ENCODE results near the gene POLG.

The POLG gene

DNA sequence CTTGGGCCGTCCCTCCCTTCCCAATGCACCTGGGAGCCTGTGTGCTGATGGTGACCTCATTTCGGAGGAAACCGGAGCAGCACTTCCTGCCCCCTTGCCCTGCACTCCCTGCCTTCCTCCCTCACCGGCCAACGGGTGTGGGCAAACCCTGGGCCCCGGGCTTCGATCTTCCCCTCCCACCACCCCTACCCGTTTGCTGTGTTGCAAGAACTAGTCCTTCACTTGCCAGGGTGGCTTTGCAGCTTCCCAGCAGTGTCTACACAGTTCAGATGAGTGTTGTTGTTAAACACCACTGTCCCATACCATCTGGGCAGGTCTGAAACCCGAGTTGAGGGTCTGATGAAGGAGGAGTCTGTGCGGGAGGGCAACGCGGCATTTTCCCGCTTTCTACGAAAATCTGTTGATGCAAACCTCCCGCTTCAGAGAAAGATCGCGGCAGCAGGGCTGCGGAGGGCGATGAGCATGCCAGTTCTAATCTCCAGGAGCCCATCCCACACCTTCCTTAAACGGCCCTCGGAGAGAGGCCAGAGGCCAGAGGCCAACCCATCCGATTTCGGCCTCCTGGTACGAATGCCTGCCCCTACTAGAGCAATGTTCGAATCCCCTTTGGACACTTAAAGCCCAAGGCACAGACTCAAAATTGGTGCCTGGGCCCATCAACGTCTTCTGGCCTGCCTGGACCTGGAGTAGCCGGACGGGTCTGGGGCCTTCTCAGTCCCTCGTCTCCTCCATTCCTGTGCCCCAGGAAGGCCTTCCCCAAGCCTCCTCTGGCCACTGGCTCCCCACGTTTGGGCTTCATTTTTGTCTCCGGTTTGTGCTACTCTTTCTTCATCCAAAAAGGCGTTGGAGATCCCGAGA is 35.7 kb upstream of the POLG start:
- no peak for DNase-seq

DNA sequence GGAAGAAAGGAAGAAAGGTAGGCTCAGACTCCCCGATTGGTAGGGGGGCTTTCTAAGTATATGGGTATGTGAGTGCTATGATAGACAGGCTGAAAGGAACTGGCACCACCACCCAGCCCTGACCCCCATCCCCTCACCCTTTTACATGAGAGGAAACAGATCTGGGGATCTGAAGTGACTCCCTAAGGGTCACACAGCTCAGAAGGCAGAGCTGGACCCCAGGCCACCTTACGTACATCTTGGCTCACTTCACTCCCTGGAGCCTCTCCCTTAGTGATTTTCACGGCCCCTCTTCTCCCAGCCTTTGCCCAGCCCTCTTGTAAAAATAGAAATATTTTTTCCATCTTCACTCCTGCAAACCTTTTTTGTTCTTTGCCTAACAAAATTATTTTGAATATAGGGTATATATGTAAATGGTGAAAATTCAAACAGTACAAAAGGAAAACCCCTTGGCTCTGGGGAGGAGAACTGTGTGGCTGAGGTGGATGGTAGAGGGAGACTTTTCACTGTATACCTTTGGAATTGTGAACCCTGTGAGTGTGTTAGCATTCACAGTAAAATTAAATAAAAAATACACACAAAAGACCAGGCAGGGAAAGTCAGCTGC is 34.8 kb upstream of the POLG start:
- DNase-seq, result no peak

DNA sequence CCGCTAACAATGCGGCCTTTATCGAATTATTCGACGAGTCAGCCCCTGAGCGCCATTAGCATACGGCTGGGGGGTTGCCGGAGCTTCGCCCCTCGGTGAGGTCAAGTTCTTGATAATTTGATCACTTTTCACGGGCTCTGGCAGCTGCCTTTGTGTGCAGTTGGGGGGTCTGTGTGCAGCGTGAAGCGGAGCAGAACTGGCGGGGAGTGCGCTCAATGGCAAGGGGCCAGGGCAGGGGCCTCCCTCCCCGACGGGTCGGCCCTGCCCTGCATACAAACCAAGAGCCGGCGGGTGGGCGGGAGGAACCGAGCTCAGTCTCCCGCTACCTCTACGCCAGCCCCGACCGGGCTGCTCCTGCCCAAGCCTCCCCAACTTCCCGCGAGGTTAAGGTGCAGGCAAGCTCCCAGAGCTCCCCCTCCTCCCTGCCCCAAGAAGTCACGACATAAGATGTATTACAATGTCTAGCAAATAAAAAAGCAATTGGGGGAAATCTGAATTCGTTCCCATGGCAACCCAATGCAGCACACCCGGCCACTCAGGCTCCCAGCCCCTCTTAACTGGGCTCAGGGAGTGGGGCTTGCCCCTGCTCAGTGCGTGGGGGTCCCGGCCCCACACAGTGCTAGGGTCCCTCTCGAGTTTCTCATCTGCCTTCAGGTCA is 34.1 kb upstream of the POLG start:
- DNase-seq, result no peak

DNA sequence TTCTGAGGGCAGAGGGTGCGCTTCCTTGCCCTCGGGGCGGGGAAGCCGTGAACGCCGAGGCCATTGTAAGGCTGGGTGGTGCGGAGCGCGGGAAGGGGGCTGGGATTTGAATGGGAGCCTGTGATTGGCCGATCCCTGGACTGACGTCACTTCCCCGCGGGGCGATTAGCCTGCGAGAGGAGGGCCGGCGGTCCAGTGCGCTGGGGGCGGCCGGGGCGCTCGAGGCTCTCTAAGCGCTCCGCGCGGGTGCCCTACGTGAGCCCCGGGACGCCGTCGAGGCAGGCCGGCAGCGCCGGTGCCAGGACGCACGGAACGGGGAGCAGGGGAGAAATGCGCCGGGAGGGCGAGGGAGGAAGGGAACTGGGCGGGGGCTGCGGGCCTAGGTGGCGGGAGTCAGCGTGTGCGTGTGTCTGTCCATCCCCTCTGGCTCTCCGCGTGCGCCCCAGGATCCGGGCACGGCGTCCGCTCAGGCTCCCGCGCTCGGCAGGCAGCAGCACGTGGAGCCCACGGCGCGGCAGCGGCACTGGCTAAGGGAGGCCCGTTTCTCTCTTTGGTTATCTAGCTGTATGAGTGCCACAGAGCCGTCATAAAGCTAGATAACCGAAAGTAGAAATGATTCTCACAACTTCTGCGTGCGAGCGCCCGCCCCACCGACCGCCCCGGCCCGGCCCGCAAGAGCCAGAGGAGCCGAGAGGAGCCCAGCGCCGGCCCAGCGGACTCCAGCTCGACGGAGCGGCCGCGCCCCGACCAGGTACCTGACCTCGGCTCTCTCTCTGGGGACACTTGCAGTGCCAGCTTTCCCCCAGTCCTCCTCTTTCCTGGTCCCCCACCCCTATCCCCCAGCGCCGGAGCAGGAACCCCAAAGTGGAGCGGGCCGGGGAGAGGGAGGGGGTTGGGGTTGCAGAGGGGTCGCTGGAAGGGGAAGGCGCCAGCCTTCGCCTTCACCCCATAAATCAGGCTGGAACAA is 33.1 kb upstream of the POLG start:
- no peak for DNase-seq

DNA sequence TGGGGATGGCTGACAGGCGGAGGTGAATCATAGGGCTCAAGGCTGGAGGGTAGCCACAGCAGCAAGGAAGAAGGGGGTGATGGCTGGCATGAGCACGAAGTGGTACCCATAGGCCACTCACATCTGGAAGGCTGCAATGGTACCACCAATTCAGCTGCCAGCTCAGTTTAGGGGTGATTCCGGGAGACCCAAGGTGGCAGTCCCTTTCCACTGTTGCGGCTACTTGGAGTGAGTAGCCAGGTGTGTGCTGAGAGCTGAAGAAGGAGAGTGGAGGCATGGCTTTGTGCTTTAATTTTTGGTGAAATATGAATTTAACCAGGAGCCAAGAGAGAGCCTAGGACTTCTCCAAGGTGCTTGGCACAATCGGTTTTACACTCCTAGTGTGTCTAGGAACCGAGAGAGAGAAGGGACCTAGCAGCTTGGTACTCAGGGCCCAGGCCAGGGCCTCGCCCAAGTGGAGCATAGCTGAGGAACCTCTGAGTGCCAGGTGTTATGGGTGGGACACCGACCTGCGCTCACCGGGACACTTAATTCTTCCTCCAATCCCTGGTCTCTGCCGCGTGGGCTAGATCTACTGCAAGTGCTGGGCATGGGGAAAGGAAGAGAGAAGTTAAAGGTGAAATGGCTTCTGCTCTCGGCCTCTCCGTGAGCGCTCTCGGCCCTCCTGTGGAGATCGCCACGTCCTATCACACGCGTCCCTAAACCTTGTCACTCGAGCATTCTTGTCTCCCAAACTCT is 32.2 kb upstream of the POLG start:
- DNase-seq, result no peak

DNA sequence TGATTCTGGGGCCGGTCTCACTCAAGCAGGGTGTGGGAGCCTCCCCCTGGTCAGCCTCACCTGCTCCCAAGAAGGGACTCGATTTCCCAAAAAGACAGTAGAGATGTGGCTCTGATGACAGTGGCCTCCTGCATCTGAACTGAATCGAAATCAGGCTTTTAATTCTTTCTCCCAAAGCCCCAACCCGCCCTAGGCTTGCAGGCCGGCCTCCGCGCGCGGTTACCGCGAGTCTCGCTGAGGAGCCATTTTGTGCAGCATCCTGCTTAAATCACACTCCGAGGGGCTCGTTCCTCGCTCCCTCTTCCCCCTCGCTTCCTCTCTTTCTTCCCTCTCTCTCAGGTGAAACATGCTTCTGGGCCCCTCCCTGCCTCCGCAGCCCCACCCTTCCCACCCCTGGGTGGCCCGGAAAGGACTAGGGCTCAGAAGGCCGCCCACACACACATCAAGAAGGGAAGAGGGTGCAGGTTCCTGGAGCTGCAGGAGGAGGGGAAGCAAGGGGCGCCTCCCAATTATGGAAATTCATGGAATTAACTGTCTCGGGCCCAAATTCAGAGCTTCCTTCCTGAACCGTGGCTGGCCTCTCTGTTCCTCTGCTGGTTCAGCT is 30.9 kb upstream of the POLG start:
- DNase-seq, result no peak

DNA sequence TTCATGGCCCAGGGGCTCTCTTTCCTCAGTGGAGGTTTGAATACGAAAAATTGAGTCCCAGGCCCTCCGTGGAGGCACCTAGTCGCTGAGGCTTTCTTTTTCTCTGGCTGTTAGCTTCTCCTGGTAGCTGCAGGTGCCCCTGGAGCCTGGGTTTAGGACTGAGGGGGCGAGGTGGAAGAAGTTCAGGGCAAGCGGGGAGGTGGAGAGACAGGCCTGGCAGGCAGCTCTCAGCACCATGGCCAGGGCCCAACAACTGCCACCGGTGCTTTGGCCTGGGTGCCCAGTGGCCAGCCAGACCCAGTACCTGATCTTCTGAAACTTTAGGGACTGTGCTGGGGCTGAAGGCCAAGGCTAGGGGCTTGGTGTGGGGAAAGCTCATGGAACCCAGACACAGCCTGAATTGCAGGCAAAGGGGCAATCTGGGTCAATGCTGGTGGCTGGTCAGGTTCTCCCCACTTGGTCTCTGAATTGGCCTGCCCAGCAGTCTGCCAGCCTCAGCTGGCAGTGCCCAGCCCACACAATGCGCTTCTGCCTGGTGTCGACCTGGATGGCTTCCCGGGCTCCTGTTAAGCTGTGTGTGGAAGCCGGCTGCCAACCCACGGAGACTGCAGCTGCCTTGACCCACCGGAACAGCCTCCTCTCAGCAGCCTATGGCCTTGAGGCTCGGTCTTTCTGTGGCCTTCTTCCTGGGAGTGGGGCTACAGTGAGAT is 30.3 kb upstream of the POLG start:
- no peak for DNase-seq

DNA sequence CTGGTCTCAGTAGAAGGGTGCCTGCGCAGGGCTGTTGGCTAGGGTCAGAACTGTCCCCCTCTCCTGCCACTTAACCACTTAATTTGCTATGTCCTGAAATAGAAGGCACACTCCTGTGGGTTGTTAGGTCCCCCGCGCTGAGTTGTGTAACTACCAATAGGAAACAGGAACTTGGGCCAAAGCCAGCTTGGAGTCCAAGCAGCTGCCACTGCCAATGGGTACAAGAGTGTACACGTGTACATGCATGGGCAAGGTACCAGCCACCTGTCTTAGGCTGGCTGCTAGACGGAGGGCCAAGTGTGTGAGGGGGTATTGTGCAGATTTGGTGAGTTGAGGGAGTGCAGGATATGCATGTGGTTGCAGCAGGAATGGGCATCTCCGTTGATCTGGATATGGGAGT is 29.7 kb upstream of the POLG start:
- DNase-seq, result no peak

DNA sequence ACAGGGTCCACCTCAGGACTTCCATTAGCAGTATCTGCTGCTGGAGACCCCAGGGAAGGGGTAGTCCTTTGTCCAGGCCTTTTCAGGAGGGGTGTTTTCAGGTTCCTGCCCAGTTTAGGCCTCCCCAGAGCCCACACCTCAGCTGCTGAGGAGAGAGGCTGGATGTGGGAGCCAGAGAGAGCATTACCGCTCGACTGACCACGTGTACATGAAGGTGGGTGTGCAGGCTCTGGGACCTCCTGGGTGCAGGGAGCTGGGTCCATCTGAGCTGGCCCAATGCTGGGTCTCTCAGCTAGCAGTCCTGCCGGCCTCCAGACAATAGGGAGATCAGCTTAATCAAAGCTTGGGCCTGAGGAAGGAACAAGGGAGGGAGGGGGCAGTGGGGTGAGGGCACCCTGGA is 29.1 kb upstream of the POLG start:
- DNase-seq, result no peak

DNA sequence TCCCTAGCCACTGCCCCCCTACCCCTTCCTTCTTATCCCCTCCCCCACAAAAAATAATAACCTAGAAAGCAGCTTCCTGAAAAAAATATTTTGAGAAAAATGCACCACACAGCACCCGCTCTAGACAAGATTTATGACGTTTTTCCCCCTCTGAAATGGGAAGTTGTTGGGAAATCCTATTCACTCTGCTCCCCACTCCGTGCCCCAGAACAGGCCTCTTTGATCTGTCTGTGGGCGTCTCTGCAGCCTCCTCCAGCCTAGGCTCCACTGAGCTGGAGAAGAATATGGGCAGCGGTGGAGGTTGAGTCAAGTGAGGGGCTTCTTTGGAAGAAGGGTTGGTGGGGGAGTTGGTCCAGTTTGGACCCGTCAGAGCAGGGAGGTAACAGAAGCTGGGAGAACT is 28.5 kb upstream of the POLG start:
- no peak for DNase-seq

DNA sequence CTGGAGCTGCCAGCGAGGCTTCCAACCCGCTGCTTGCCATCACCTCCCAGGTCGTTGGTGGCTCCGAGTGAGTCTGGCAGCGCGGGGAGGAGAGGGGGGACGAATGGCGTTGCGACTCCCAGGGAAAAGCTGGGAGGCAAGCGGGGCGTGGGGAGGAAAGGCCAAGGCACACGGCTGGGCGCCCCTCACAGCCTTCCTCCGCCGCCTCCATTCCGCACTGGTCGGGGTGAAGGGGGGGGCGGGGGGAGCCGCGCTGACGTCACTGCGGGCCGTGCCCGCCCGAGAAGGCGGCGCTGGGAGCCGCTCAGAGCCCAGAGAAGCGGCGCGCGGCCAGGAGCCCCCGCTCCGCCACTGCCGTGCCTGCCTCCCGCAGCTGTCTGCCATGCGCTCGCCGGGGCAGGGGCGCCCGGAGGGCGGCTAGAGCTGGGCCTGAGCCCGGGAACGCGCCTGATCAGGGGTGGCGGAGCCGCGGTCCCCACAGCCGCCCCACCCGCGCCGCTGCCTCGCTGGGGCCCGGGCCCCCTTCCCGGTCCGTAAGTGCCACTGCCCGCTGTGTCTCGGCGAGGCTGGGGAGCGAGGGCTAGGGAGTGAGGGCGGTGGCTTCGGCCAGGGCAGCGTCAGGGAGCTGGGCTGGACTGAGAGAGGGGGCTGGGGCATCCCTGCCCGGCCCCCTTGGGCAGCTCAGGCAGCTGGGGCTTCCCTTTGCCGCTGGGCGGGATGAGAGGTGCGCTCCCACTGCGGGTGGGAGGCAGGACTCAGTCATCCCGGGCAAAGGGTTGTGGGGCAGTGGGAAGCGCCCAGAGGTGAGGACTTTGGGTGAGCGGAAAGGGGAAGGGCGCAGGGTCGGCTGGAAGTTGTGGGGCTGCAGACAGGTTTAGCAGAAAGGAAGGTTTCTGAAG is 27.8 kb upstream of the POLG start:
- DNase-seq, result no peak

DNA sequence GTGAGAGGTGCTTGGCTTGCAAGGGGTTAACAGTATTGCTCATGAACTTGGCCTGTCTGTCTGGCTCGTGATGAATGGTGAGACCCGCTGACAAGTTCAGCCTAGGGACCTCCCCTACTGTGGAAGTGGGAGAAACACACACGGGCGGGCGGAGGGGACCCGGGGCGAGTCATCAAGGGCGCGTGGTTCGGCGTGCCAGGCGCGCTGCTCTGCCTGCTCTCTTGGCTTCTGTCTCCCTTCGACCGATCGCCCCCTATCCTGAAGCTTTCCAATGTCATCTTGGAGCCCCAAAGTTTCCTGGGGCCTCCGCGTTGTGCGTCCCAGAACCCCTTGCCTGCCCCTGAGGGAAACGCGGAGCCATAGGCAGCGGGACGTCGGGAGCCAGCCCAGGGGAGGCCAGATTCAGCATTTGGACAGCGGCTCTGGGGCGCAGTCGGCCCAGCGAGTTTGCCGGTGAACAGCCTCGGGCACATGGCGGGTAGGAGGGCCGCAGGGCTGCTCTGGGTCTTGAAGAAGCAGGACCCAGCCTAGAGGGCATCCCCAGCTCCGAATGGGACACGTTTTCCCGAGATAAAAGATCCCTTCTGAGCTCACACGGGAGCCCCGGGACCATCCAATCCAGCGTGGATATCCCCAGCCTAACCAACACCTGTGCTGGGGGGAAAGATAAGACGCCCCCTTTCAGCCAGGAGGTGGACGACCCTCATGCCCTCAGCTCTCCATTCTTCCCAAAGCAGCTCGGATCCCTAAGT is 27.0 kb upstream of the POLG start:
- peak; percentile 31 for DNase-seq

DNA sequence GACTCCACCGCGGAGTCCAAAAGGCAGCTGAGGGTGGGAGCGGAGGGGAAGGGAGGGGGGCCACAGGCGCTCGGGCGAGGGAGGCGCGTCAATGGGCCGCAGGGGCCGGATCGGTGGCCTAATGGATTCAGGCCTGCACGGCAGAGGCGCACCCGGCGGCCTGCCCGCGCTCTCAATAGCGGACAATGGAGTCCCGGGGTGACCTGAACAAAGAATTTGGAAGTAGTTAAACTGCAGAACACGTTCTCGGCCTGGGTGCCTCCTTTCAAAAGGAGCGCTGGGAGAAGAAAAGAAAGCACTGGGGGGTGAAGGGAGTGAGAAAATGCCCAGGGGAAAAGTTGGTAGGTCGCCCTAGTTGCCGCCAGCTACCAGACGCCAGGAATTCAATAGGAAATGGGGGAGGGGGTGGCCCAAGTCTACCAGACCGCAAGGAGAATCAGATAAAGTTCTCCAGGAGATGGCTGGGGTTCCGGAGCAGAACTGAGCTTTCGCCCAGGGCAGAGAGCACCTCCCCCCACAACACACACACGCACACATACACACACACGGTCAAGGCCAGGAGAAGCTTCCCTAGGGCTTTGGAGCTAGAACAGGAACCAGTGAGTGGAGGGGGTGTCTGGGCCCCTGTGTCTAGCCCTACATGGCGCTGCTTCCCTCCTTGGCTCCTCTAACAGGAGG is 25.8 kb upstream of the POLG start:
- no peak for DNase-seq

DNA sequence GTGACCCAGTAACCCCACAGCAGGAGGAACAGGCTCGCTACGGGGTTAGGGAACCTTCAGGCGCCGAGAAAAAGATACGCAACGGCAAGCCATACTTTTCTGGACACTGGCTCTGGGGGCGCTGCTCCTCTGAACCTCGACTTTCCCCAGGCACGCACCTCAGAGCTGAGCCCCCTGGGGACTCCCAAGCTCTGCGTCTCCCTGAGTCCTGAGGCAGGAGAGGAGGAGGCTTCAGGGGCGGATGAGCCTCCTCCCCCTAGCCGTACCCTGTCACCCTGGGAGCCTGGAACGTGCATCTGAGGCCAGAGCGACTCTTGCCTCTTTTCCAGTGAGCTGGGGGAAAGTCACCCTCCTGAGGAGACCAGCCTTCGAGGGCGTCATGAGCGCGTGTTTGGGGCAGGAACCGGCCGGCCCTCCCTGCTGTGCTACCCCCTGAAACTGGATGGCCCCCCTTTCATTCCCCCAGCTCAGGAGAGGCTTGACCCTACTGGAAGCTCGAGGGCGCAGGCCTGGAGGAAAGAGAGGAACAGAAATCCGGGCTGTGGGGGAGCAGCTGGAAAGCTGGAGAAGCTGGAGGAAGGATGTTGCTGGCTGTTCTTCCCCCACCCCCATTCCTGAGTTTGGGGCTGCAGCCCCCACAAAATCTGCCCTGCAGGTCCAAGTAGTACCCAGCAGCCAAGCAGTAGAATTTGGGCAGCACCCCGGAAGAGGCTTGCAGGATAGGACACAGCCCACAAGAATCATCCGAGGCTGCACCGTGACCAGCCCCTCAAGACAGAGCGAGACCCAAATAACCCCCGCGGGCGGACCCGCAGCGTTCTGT is 25.1 kb upstream of the POLG start:
- DNase-seq, result no peak

DNA sequence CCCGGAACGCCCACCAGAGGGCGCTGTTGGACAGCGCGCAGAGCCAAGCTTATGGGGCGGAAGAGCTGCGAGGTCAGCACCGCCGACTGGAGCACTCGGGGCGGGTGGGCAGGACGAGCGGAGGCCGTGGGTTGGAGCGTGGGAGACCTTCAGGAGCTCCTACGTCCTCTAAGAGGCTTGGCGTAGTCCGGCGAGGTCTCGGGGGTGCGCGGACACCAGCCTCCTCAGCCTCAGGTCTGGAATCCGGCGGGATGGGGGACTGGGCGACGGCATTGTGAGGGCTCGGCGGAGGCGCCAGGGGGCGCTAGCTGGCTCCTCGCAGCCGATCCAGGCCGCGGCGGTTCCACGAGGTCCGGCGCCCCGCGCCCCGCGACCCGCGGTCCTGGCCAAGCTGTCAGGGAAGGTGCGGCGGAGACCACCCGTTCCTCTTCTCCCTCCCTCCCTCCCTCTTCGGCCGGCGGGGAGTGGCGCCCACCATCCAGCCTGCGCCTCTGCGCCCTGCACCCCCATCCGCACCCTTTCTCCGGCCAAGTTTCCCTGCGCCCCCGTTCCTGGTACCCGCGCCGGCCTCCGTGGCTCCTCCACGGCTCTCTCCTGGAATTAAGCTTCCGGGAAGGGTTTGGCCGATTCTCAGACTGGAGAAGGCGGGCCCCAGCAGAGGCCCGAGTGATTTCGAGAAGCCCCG is 24.3 kb upstream of the POLG start:
- DNase-seq, result peak; percentile 77

DNA sequence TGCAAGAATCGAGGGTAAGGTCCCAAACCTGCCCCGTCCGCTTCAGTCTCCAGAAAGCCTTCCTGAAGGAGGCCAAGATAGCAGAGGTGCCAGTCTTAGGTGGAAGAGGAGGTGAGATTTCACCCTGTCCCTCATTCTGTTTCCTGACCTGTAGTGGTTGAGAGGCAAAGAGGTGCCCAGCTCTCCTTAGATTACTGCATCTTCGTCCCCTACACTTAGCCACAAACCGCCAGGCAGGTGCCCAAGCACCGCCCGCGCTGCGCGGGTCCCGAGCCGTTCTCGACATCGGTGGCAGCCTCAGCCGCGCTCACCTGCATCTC is 23.8 kb upstream of the POLG start:
- no peak for DNase-seq

DNA sequence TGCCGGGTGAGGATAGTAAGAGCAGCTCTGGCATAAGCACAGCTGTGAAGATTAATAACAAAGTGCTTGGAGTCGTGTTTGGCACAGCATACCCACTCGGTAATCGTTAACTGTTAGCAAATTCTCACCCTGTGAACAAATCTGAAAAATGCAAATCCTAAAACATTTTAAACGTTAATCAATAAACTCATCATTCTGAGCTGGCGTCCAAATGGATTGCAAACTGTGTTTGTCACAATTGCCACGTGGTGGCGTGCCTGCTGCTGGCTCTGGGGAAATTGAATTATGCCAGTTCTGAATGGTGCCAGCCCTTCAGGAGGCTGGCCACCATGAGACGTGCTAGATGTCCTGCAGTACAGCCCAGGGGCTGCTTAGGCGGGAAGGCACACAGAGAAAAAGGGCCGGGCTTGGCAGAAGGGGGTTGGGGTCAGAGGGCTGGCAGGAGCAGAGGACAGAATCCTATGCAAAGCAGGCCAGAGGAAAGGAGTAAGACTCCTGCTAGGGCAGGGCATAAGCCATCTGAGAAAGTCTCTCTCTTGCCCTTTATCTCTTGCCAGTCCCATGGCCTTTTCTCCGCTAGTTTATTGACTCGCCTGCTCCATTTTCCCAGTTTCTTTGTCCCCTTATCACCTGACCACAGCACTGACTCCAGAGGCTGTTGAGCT is 22.1 kb upstream of the POLG start:
- DNase-seq, result no peak

All from activated CD4-positive, alpha-beta T cell treated with anti-CD3 and anti-CD28 coated beads for 1 hour (primary cell).